Measurements from ENCODE around the gene C12orf42. TPM values are rescaled to one million over a fixed set of nuclear protein-coding genes. Genes with fewer than 3 reads are reported as not detected.

The C12orf42 gene
- total RNA-seq, 1 donor from 2014 or later: not detected

DNA sequence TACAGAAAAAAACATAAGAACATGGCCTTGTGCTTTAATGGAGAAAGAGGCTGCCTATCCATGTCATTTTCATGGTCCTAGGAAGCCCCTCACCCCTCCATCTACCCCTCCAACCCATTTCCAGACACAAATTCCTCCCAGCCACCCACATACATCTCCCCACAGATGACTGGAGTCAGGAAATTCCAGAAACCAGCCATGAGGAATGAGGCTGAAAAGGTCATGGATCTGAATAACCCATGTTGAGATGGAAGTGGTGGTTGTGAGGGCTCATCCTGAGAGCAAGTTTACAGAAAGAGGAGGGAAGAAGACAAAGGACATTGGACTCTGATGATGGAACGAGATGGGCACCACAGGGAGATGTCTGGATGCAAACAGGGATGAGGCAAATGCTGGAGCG lies 23.9 kb upstream of the C12orf42 start:
- DNase-seq: no peak
- H3K4me1 Mint-ChIP-seq (ENCODE audit: low read depth, unreplicated experiment): no peaks in the 10 kb centered on the region
- no peak overlapping the region for H3K4me3 Mint-ChIP-seq (ENCODE audit: unreplicated experiment)
- H3K9me3 Mint-ChIP-seq (ENCODE audit: unreplicated experiment): peaks cover 2% of the 10 kb centered on the region
- peaks cover 1% of the 10 kb centered on the region for H3K27me3 Mint-ChIP-seq (ENCODE audit: unreplicated experiment)
- H3K27ac Mint-ChIP-seq (ENCODE audit: unreplicated experiment): no peak overlapping the region
- no peaks in the 10 kb centered on the region for H3K36me3 Mint-ChIP-seq (ENCODE audit: unreplicated experiment)
- TF ChIP-seq, protein P1, sequence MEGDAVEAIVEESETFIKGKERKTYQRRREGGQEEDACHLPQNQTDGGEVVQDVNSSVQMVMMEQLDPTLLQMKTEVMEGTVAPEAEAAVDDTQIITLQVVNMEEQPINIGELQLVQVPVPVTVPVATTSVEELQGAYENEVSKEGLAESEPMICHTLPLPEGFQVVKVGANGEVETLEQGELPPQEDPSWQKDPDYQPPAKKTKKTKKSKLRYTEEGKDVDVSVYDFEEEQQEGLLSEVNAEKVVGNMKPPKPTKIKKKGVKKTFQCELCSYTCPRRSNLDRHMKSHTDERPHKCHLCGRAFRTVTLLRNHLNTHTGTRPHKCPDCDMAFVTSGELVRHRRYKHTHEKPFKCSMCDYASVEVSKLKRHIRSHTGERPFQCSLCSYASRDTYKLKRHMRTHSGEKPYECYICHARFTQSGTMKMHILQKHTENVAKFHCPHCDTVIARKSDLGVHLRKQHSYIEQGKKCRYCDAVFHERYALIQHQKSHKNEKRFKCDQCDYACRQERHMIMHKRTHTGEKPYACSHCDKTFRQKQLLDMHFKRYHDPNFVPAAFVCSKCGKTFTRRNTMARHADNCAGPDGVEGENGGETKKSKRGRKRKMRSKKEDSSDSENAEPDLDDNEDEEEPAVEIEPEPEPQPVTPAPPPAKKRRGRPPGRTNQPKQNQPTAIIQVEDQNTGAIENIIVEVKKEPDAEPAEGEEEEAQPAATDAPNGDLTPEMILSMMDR (IDR thresholded peaks at IDR 0.05; ENCODE audit: partially characterized antibody, unreplicated experiment): no peak

DNA sequence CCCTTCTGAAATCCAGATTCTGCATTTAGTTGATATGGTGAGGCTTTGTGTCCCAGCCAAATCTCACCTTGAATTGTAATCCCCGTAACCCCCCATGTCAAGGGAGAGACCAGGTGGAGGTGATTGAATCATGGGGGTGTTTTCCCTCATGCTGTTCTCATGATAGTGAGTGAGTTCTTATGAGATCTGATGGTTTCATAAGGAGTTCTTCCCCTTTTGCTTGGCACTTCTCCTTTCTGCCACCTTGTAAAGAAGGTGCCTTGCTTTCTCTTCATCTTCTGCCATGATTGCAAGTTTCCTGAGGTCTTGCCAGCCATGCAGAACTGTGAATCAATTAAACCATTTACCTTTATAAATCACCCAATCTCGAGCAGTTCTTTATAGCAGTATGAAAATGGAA lies 23.1 kb upstream of the C12orf42 start:
- Mint-ChIP-seq H3K4me3 (ENCODE audit: unreplicated experiment) (no peak overlapping the region), H3K36me3 (ENCODE audit: unreplicated experiment) (no peaks in the 10 kb centered on the region), H3K4me1 (ENCODE audit: low read depth, unreplicated experiment) (no peaks in the 10 kb centered on the region), H3K27me3 (ENCODE audit: unreplicated experiment) (peaks cover 1% of the 10 kb centered on the region), H3K27ac (ENCODE audit: unreplicated experiment) (no peak overlapping the region), H3K9me3 (ENCODE audit: unreplicated experiment) (peaks cover 2% of the 10 kb centered on the region)
- TF ChIP-seq, protein P1 (IDR thresholded peaks at IDR 0.05; ENCODE audit: partially characterized antibody, unreplicated experiment): no peak
- no peak for DNase-seq

DNA sequence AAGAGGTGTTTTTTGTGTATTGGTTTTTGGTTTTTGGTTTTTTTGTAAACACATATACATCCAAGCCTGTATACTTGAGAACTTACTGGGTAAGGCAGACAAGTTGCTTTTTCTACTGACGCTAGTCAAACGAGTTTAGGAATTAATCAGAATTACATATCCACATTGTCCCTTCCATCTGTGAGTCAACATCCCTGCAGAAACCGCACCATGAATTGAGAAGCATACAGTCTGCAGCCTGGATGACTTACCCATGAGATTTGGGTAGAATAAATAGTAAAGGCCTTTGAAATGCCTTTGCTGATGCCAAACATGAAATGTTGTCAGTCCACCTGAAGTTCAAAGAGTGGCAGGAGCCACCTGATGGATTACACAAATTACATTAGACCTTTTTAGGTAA lies 21.4 kb upstream of the C12orf42 start:
- no peaks in the 10 kb centered on the region for H3K4me1 Mint-ChIP-seq (ENCODE audit: low read depth, unreplicated experiment)
- H3K27me3 Mint-ChIP-seq (ENCODE audit: unreplicated experiment): peaks cover 1% of the 10 kb centered on the region
- no peaks in the 10 kb centered on the region for H3K36me3 Mint-ChIP-seq (ENCODE audit: unreplicated experiment)
- H3K4me3 Mint-ChIP-seq (ENCODE audit: unreplicated experiment): no peak overlapping the region
- TF ChIP-seq, protein P1 (IDR thresholded peaks at IDR 0.05; ENCODE audit: partially characterized antibody, unreplicated experiment): no peak
- no peak for DNase-seq
- no peak overlapping the region for H3K27ac Mint-ChIP-seq (ENCODE audit: unreplicated experiment)
- peaks cover 2% of the 10 kb centered on the region for H3K9me3 Mint-ChIP-seq (ENCODE audit: unreplicated experiment)

DNA sequence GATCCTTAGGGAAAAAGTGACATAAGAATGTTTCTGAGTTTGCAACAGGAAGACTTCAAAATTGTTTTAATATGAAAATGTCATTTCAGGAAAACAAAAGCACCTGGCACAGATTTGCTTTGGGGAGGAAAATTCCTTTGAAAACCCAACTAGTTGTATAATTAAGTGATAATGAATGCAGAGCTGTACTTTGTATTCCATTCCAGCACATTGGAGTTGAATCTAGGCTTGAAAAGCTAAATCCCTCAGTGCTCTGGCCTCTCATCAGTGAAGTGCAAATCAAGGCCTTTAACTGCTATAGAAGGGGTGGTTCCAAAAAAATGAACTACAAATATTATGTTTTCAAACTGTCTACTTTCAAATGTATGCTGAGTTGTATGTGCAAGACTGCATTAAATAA lies 19.6 kb upstream of the C12orf42 start:
- Mint-ChIP-seq H3K4me1 (ENCODE audit: low read depth, unreplicated experiment) (no peaks in the 10 kb centered on the region), H3K36me3 (ENCODE audit: unreplicated experiment) (no peaks in the 10 kb centered on the region), H3K27ac (ENCODE audit: unreplicated experiment) (no peak overlapping the region), H3K9me3 (ENCODE audit: unreplicated experiment) (no peaks in the 10 kb centered on the region), H3K27me3 (ENCODE audit: unreplicated experiment) (peaks cover 1% of the 10 kb centered on the region), H3K4me3 (ENCODE audit: unreplicated experiment) (no peak overlapping the region)
- TF ChIP-seq, protein P1 (IDR thresholded peaks at IDR 0.05; ENCODE audit: partially characterized antibody, unreplicated experiment): no peak
- DNase-seq: no peak

DNA sequence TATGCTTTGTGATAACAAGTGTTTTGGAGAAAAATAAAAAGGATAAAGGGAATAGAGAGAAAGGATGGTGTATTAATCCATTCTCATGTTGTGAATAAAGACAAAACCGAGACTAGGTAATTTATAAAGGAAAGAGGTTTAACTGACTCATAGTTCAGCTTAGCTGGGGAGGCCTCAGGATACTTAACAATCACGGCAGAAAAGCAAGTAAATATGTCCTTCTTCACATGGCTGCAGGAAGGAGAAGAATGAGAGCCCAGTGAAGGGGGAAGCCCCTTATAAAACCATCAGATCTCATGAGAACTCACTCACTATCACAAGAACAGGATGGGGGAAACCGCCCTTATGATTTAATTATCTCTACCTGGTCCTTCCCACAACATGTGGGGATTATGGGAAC lies 18.1 kb upstream of the C12orf42 start:
- DNase-seq: no peak
- H3K4me3 Mint-ChIP-seq (ENCODE audit: unreplicated experiment): no peak overlapping the region
- no peak overlapping the region for H3K27ac Mint-ChIP-seq (ENCODE audit: unreplicated experiment)
- H3K27me3 Mint-ChIP-seq (ENCODE audit: unreplicated experiment): no peaks in the 10 kb centered on the region
- TF ChIP-seq, protein P1 (IDR thresholded peaks at IDR 0.05; ENCODE audit: partially characterized antibody, unreplicated experiment): no peak
- no peaks in the 10 kb centered on the region for H3K9me3 Mint-ChIP-seq (ENCODE audit: unreplicated experiment)
- H3K36me3 Mint-ChIP-seq (ENCODE audit: unreplicated experiment): no peaks in the 10 kb centered on the region
- H3K4me1 Mint-ChIP-seq (ENCODE audit: low read depth, unreplicated experiment): no peaks in the 10 kb centered on the region
